Heart right ventricle (tissue), 16 donors: ENCODE results near the gene ACKR3. TPM values are rescaled to one million over a fixed set of nuclear protein-coding genes. Genes with fewer than 3 reads are reported as not detected.

ENCODE experiments used
- ATAC-seq, 8 donors: fragments of 200-7000 bp; cut with Tn5 transposase; one replicate each; pipeline ENCODE4 v1.9.1; 2020; ENCODE audit warnings: mild to moderate bottlenecking in 8 of 8, moderate library complexity in 8 of 8, moderate number of reproducible peaks in 1 of 8
- DNase-seq, 2 donors: peaks; one replicate each; pipeline ENCODE4 v3.0.0-alpha.2; 2020
- H3K27ac ChIP-seq, 10 donors: fragments of 200-600 bp; sonication (generic) in 2 of 10; one replicate each; pipeline versions ENCODE4 v1.5.0 to v1.8.0; 2020 to 2022; ENCODE audit warnings: mild to moderate bottlenecking in 3 of 10
- H3K27me3 ChIP-seq, 7 donors: fragments of 200-600 bp; one replicate each; pipeline ENCODE4 v1.8.0; 2021 to 2022; ENCODE audit warnings: mild to moderate bottlenecking in 2 of 7
- H3K36me3 ChIP-seq, 9 donors: fragments of 200-600 bp; sonication (generic) in 1 of 9; one replicate each; pipeline versions ENCODE4 v1.5.0 to v1.8.0; 2020 to 2022; ENCODE audit warnings: mild to moderate bottlenecking in 2 of 9
- H3K4me1 ChIP-seq, 9 donors: fragments of 200-600 bp; sonication (generic) in 1 of 9; one replicate each; pipeline versions ENCODE4 v1.5.0 to v1.8.0; 2020 to 2022; ENCODE audit warnings: mild to moderate bottlenecking in 4 of 9
- H3K4me3 ChIP-seq, 10 donors: fragments of 200-600 bp; sonication (generic) in 2 of 10; one replicate each; pipeline versions ENCODE4 v1.5.0 to v1.8.0; 2020 to 2022; ENCODE audit warnings: mild to moderate bottlenecking in 7 of 10, moderate library complexity in 2 of 10
- H3K9me3 ChIP-seq, 11 donors: fragments of 200-600 bp in 10 of 11; sonication (generic) in 2 of 11; one replicate each; pipeline versions ENCODE4 v1.5.0 to v1.8.0; 2013 to 2022; ENCODE audit warnings: mild to moderate bottlenecking in 2 of 11, control low read depth in 1 of 11, moderate library complexity in 1 of 11
- CTCF ChIP-seq, 9 donors: fragments of 200-600 bp; sonication (generic) in 2 of 9; IDR thresholded peaks; one replicate each; pipeline versions ENCODE4 v1.5.0 to v1.8.0; 2021 to 2022; ENCODE audit warnings: antibody characterized with exemption in 9 of 9, mild to moderate bottlenecking in 5 of 9, moderate library complexity in 1 of 9
- WGBS, 2 donors: extraction: QIAGEN DNeasy Blood & Tissue Kit; methylation state at CpG; one replicate each; pipeline ENCODE4 v1.1.7; 2013; ENCODE audit warnings: inconsistent platforms in 1 of 2; 5-methylcytosine and 5-hydroxymethylcytosine counted together
- intact Hi-C, 10 donors: fragments of 100-400 bp; cut with DNase I; formaldehyde crosslinking; loops; one replicate each; pipeline versions ENCODE4 v1.11.1 to v1.14.2; 2022
- polyA plus RNA-seq, 2 donors: library from polyadenylated mRNA; stranded (reverse); fragments of 200-250 nt; gene quantifications; one replicate each; pipeline ENCODE4 v1.2.3, GENCODE V29; 2013
- total RNA-seq, 10 donors: library from RNA; stranded (reverse); fragmentation: NEBNext Ultra II Directional in 3 of 10; extraction: Animal tissue kit (Norgen Biotek cat#: 25700) in 3 of 10; gene quantifications; one replicate each; pipeline versions ENCODE4 v1.2.1 to v1.2.4, GENCODE V29; 2021 to 2023
- donor health status: Arrhythmogenic right ventricular cardiomyopathy.
- donor health status: ischemic (EF 13 %, LVEDD 7.1; RV severe dilation, severe dysfunction).
- donor health status: healthy with polysubstance abuse.
- donor health status: DM: no; HTN: yes; CAD: no.
- donor health status: DM: no; HTN: no; CAD: no.
- donor health status: ischemic (EF 25% LVEDD 6.9; RV normal size, moderate dysfunction).
- donor health status: ischemic (EF 25% LVEDD 5.7; RV mildly dilated, moderate dysfunction).
- donor health status: healthy.
- donor health status: DM: yes; HTN: yes; CAD: no.
- donor health status: Ischemic cardiomyopathy.
- donor health status: ischemic (EF 35%, LVEDD 5.7; RV mildly dilated, moderate dysfunction).
- donor health status: nonischemic (EF 11% LVEDD 7.7; RV severe dilation, severe dysfunction).
- donor health status: DM: yes; HTN: yes; CAD: no.
- donor health status: PGD.
- donor health status: ischemic (EF 29% LVEDD 5.4; RV normal size, mild dysfunction).
- donor health status: nonischemic (EF 23%, LVEDD 6.1; RV moderate dilation, normal function).

Gene ACKR3
- total and polyA plus RNA-seq, 12 donors = 17.7 to 102 (median 42.5) TPM

GRCh38 chr2:236573066-236573929, 3.7 kb downstream of the ACKR3 start:
- DNase-seq (no peak), ATAC-seq (no peak)
- H3K4me3 ChIP-seq = peak overlapping the region in 9 of 10 donors; percentile 4 to 73 (median 62)
- intact Hi-C loops = loop anchor here in 8 of 10 donors (5.0 to 10.0 kb wide), 8 partner anchors 69 to 454 kb away; no protein-coding TSS in a partner anchor
- H3K4me1 ChIP-seq = peaks cover 6 to 94% (median 73%) of the 10 kb centered on the region in 9 donors
- H3K27me3 ChIP-seq = no peaks in the 10 kb centered on the region
- peak overlapping the region in 6 of 10 donors; percentile 59 to 97 (median 92) for H3K27ac ChIP-seq
- WGBS, 2 donors = 86 to 87% methylated on average over 12 of the region's 12 CpGs
- TF ChIP-seq CTCF (IDR thresholded peaks at IDR 0.05) = no peak
- no peaks in the 10 kb centered on the region for H3K9me3 ChIP-seq
- H3K36me3 ChIP-seq = peaks cover 0 to 12% (median 0%) of the 10 kb centered on the region in 9 donors

DNA sequence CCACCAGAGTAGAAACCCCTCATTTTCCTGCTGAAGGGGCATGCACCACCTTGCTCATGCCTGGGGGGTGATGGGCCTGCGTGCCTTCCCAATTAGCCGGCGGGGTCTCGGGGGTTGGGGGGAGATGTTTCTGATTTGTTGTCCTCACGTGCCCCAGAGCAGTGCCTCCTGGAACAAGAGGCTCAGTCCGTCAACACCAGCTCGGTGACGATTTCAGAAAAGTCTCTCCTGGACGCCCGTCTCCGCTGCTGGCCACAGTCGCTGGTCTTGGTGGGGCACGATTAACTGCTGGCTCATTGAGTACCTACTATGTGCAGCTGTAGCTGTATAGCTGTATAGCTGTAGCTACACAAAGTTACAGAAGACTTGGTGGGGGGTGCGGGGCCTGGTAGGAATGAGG, 4.4 kb downstream of the ACKR3 start:
- H3K36me3 ChIP-seq = peaks cover 0 to 18% (median 0%) of the 10 kb centered on the region in 9 donors
- H3K4me3 ChIP-seq = peak overlapping the region in 6 of 10 donors; percentile 57 to 73 (median 68)
- intact Hi-C loops = loop anchor here in 8 of 10 donors (5.0 to 10.0 kb wide), 8 partner anchors 68 to 453 kb away; no protein-coding TSS in a partner anchor
- H3K4me1 ChIP-seq = peaks cover 6 to 92% (median 72%) of the 10 kb centered on the region in 9 donors
- WGBS, 2 donors = 66 to 80% methylated on average over 14 of the region's 14 CpGs
- ATAC-seq (no peak), DNase-seq (no peak)
- H3K27ac ChIP-seq = peak overlapping the region in 4 of 10 donors; percentile 23 to 93 (median 74)
- TF ChIP-seq CTCF (IDR thresholded peaks at IDR 0.05) = no peak
- H3K9me3 ChIP-seq = no peaks in the 10 kb centered on the region
- H3K27me3 ChIP-seq = no peaks in the 10 kb centered on the region

DNA sequence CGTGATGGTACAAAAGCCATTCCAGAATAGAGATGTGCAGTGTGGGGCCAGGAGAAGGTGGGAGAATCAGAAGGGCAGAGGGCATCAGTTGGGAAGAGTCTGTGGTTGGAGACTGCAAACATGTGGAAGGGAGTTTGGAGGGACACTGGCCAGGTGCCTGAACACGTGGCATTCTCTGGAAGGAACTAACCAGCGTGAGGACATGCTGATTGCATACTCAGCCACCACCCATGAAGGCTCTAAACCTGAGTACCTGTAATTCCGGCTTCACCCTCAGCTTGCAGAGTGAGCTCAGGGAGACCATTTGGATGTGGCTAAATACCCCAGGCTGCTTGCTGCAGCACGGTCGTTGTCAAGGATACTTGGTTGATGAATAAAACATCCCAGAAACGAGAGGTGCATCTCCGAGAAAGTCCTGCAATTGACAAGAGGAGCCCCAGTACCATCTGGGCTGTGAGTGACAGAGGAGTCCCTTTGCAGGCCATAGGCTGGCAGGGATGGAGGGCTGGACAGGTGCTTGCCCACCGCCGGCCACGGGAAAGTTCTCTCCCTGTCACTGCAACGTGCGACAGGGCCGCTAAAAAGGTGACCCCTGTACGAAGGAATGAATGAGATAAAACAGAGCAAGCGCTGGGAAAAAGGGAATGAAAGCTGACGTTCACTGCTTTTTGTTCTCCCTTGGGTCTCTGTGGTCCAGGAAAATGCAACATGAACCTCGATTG, 5.0 kb downstream of the ACKR3 start:
- Histone ChIP-seq H3K27me3 (no peaks in the 10 kb centered on the region), H3K36me3 (peaks cover 0 to 18% (median 0%) of the 10 kb centered on the region in 9 donors), H3K9me3 (no peaks in the 10 kb centered on the region), H3K4me1 (peaks cover 6 to 93% (median 67%) of the 10 kb centered on the region in 9 donors), H3K4me3 (peak overlapping the region in 6 of 10 donors; percentile 2 to 73 (median 68)), H3K27ac (peak overlapping the region in 4 of 10 donors; percentile 5 to 93 (median 48))
- WGBS, 2 donors = 54 to 59% methylated on average over 18 of the region's 18 CpGs
- TF ChIP-seq CTCF (IDR thresholded peaks at IDR 0.05) = no peak
- no peak for DNase-seq
- no peak for ATAC-seq
- intact Hi-C loops = loop anchor here in 8 of 10 donors (5.0 to 10.0 kb wide), 8 partner anchors 68 to 453 kb away; no protein-coding TSS in a partner anchor

- Histone ChIP-seq H3K4me1 (peaks cover 6 to 93% (median 64%) of the 10 kb centered on the region in 9 donors), H3K4me3 (no peak overlapping the region), H3K36me3 (peaks cover 0 to 26% (median 2%) of the 10 kb centered on the region in 9 donors), H3K27ac (peak overlapping the region in 3 of 10 donors; percentile 64 to 76 (median 74)), H3K9me3 (no peaks in the 10 kb centered on the region), H3K27me3 (no peaks in the 10 kb centered on the region)
- 88 to 90% methylated on average over 11 of the region's 11 CpGs for WGBS, 2 donors
- intact Hi-C loops = loop anchor here in 6 of 10 donors (10.0 kb wide), 5 partner anchors 89 to 299 kb away; no protein-coding TSS in a partner anchor
- DNase-seq = no peak
- TF ChIP-seq CTCF (IDR thresholded peaks at IDR 0.05) = no peak
- ATAC-seq = no peak
These were observed 5.9 kb downstream of the ACKR3 start for GRCh38 chr2:236575510-236575909.
